SIG-M5 treated with dmso at 0.1 percent for 504 hours (cell line): ENCODE measurements around the gene FGD6.
"Not testable (repeated sequence)": the region's sequence is repeated elsewhere in the genome, so short reads cannot be mapped to it uniquely, and the experiment has no call there.

ENCODE experiments used
- DNase-seq: peaks from one replicate; lab custom pipeline; 2025; ENCODE audit not compliant: unreplicated experiment; lab: John Stamatoyannopoulos, UW

FGD6 gene

DNA sequence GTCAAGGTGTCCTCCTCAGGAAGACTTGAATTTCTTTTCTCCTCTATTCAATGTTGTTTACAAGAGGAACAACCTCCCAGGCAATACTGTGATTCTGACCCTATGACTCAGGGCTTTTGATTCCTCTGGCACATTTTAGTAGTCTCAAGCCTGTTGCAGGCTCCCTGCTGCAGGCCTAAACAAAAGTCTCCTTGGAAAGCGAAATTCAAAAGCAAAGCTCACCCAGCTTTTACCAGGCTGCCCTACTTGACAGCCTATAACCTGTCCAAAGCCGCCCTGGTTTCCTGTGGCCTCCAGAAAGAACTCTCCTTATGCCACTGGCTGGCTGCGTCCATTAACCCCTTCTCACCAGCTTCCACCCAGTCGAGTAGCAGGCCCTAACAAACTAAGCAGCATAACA lies 11.6 kb downstream of the FGD6 start:
- DNase-seq: no peak

DNA sequence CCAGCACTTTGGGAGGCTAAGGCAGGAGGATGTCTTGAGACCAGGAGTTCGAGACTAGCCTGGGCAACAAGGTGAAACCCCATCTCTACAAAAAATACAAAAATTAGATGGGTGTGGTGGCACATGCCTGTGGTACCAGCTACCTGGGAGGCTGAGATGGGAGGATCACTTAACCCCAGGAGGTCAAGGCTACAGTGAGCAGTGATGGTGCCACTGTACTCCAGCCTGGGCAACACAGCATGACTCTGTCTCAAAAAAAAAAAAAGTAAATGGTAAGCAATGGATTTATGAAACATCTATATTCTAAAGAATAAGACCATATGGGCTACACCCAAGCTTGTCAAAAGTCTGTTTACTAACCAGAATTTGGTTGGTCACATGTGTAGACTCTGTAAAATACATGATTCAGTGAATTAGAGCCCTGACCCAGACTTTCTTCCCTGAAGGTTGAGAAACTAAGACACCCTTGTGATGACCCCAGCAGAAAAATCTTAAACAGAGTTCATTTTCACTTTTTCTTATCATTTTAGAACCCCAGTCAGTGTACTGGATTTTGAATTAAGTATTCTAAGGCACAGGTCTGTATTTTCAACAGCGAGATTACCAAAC lies 12.1 kb downstream of the FGD6 start:
- no peak for DNase-seq

DNA sequence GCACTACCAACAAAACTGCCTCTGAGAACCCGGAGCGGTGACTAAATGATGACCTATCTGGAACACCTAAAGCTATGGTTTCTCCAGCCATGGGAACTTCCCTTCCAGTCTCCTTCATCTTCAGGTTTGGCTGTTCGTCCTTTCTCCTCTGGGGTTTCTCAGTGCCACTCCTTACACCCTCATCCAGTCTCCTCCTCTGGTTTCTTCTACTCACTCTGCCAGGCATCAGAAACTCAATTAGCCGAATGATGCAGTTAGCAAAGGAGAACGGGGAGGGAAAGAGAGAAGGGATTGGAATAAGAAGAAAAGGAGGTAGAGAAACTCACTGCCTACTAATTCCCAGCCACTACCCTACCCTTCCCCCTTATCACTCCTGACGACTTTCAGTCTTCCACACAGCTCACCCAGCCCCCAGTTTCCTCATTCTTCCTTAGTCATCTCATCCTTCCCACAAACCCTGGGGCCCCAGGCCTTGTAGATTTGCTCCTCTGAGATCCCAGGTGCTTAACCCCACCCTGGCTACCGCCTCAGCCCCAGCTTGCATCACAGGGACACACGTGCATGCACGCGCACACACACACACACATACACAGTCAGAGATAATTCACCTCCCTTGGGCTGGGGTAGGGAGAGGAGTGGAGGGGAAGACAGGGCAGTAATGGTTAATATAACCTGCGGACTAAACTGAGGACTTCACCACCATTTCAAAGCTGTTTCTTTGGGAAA lies 13.0 kb downstream of the FGD6 start:
- DNase-seq: peak; percentile 35

DNA sequence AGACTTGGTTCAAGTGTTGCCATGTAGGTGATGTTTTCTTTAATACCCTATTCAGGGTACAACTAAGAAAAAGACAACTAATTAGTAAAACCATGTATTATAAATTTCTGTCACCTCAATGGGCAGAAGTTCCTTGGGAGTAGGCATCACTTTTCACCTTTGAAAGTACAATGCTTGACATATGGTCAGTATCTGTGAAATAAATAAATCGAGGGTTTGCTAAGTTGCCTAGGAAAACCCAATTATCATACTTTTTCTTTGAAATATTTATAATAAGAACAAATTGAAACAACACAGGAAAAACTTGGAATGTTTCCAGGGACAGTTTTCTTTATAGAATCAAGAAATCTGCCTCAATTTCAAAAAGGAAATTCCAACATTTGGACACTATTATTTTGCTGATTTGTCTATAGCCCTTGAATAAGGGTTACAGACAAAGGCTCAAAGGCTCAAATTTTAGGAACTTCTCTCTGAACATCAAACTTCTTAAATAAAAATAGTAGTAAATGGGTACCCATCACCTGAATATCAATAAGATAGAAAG lies 13.7 kb downstream of the FGD6 start:
- no peak for DNase-seq

DNA sequence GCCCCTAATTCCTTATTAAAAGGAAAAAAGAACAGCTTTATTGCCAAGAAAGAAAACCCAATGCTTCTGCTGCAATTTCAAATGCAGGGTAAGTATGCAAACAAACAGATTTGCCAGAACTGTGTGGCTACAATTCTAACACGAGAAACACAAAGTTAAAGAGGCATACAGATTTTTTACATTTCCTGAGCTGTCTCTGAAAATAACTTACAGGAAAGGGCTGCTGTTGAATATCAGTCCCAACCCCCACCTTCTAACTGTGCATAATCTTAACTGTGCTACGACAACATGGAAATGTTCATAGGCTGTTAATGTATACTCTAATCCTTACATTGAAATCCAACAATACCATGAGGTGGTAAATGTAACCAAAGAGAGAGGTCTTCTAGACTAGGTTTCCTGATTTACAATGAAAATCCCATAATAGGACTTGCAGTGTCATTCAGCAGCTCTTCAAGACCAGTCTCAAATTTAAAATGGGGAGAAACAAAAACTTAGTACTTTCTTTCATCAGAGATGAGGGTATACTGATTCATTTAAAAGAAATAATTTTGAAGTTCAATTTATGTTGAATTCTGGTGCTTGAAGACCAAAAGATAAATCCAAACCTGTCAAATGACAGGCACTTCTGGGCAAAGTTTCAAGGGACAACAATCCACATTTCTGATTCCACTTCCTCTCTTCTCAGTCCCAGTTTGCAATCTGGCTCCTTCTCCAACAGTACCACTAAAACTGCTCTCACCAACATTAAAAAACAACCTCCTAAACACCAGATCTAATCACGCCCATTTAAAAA lies 14.4 kb downstream of the FGD6 start:
- no peak for DNase-seq

DNA sequence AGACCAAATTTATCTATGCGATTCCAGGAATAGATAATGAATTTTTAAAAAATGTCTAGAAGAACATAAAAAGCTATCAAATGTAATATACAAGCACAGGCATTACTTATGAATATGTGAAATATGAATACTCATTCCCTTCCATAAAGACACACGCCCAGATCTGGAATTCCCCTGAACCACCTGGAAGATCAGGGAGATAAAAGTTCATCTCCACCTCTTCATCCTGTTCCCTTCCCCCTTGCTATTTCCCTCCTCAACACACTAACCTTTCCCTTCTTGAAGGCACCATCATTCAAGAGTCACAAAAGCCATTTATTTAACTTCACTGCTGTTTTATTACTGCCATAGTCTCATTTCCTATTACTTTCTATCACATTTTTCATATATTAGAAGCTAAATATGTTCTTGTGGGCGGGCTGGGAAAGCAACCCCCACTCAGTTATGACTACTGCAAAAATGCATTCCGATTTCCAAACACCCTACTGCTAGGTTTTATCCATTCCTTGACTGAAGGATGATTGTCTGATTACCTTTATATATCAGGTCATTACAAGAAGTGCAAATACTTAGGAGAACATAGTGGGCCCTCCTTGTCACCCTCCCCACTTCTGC lies 16.1 kb downstream of the FGD6 start:
- DNase-seq: no peak

DNA sequence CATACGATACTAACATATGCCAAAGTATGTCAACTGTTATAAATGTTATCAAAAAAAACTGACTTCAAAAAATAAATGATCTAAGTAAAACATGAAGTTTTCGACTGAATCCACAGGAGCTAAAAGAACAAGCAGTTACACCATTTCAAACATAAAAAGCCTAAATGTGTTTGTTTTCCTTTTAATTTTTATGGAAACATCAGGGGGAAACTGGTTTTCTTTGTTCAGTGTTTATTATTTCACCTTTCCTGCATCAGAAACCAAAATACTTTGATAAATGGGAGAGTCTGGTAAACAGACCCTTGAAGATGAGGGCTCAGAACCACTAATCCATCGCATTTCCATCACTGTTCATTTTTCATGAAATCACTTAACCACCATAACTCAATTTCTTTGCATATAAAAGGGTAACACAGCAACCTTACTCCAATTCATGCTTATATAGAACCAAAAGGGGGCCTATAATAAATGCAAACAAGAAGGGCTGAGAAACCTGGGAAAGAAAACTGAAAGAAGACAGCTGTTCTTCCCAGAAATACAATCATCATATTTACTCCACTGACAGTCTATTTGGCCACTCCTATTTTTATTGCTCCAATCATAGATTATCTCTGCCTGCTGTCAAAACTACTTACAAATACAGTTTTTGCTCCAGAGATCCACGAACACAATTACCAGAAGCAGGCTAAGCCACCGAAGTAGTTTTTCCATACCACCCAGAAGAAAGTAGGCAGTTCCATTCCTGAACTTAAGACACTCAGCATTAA lies 17.0 kb downstream of the FGD6 start:
- no peak for DNase-seq

DNA sequence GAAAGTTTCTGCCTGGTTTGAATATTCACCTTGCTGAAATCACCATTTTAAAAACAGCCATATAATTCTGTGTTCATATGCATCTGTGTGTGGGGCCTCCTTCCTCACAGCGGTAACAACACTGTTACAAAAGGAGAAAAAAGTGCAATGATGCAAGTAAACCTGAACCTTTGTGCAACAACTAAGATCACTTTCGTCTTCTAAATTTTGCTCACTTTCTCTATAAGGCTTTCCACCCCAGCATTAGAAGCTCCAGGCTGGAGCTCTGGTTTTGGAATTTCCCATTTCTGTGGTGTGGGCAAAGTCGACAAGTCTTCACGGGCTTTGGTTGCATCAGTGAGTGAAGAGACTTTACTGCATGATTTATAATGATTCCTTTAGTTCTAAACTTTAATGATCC lies 18.4 kb downstream of the FGD6 start:
- no peak for DNase-seq

DNA sequence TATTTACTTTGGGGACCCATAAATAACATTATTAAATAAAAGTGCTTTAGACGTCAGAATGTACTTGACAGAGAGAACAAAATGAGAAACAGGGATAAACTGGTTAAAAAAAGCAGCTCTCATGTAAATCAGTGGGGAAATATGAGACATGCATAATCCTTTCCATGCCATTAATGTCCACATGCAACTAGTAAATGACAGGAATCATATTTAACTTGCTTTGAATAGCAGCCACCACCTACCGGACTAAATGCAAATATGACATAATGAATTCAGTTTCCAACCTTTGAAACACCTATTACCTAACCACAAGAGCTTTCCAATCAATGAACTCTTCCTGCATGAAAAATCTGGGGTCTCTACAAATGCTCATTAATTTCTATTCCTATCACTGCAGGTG lies 19.6 kb downstream of the FGD6 start:
- no peak for DNase-seq

DNA sequence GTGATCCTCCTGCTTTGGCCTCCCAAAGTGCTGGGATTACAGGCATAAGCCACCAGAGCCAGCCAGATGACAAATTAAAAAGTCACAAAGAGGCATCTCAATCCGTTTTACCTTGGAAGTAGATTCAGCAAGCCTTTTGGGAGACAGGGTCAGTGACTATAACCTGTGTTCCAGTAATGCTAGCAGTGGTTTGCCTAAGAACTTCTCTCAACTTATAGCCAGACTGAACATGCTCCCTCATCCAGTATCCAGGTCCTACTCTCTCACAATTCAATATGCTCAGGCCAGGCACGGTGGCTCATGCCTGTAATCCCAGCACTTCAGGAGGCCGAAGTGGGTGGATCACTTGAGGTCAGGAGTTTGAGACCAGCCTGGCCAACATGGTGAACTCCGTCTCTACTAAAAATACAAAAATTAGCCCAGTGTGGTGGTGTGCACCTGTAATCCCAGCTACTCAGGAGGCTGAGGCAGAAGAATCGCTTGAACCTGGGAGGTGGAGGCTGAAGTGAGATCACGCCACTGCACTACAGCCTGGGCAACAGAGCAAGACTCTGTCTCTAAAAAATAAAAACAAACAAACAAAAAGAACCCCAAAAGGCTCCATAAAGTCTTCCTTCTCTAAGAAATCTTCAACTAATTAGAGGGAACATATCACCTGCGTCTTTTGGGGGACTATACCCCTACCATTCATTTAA lies 20.2 kb downstream of the FGD6 start:
- not testable (repeated sequence) for DNase-seq

DNA sequence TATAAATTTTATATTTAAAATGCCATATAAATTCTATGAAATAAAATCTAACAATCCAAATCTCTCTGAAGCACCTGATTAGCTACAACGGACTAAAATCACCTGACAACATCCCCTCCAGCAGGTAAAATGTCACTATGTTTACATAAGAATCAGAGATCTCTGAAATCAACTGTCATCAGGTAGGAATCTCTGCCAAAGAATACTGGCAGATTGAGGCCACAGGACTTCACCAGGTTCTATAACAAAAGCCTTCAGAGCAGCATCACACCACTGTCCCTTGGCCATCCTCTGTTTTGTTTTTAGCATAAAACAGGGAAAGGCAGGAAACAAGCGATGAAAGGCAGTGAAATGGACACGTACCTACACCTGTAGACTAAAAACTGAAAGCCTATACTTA lies 22.1 kb downstream of the FGD6 start:
- DNase-seq: no peak

DNA sequence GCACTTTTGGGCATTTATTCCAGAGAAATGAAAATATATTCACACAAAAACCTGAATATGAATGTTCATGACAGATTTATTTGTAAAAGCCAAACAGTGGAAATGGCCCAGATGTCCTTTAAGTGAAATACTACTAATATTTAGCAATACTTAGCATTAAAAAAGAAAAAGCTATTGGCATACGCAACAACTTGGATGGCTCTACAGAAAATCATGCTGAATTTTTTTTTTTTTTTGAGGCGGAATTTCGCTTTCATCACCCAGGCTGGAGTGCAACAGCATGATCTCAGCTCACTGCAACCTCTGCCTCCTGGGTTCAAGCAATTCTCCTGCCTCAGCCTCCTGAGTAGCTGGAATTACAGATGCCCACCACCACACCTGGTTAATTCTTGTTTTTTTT lies 24.1 kb downstream of the FGD6 start:
- no peak for DNase-seq

DNA sequence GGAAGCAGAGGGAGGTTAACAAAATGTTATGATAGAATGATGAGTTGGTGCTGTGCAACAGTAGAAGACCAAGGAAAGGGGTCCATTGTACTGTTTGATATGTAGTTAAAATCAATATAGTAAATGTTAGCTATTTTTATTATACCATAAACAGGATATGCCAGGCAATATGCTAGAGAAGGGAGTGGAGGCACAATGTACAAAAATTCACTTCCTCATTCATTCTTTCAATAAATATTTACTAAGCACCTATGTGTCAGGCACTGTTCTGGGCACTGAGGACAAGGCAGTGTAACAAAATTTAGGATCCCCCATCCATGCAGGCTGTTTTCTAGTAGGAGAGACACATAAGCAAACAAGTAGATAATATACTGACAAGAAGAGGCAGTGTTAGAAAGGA lies 25.0 kb downstream of the FGD6 start:
- DNase-seq: no peak

DNA sequence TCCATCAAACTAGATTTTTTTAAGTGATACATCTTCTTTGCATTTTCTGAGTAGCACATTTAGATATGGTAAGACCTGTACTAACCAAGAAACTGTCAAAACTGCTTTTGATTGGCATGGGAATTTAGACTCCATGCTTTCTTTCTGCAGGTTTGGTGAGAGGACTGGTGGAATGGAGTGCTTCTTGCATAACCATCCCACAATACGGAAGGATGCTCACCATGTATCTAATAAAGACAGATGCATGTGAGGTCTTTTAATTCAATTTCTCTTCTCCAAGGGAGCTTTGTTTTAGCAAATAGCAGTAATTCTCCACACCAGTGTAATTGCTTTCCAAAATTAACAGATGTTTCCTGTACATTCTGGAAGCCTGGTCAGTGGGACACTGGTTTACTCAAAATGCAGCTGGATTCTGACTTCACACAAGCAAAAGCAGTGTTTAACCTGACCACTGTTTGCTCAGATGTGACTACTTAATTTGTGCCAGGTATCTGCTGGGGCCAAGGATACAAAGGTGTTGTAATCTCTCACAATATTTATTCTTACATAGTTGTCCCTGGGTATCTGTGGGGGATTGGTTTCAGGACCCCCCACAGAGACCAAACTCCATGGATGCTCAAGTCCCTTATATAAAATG lies 26.1 kb downstream of the FGD6 start:
- DNase-seq: no peak

DNA sequence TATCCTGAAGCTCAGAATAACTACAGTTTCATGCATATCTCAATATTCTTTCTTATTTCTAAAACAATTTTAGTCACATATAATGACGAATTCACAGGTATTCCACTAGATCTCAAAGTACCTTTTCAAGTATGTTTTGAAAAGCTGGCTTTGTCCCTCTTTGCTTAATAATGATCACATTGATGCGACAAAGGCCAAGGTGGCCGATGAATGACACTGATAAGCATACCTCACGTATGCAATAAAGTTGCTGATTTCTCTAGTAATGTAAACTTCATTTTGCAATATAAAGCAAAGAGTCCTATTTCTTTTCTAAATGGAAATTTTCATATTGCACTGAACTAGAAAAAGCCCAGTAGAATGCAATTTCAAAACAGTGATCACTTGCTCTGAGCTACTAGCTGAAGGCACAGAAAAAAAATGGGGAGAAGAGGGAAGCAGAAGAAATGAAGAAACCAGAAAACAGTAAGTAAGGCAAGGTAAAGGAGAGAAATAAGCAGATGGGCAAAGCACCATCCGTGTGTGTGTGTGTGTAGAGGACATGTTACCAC lies 29.3 kb downstream of the FGD6 start:
- DNase-seq: no peak

DNA sequence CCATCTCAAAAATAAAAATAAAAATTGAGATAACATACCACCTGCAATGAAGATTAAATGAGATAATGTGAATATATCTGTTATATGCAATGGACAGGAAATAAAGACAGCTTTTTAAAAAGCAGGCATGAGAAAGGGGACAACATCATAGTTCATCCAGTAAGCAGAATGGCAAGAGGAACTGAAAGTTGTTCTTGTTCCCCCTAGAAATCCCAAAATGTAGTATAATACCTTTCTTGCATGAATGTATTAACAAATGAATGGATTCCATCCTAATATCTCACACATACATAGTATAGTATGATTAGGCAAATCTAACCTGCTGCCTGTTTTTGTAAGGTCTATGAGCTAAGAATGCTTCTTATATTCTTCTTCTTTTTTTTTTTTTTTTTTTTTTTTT lies 31.4 kb downstream of the FGD6 start:
- no peak for DNase-seq

DNA sequence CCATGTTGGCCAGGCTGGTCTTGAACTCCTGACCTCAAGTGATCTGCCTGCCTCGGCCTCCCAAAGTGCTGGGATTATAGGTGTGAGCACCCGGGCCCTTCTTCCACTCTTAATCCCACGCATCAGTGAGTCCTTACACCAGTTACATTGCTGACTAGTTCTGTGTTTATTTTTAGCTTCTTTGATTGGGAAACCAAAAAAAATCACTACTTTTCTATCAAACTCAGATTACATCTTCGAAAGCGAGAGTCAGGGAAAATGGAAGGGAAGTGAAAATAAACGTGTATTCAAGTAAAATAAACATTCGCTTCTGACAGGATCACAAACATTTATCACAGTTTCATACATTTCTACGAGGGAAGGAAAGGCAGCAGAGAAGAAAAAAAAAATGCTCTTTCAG lies 32.2 kb downstream of the FGD6 start:
- DNase-seq: no peak

DNA sequence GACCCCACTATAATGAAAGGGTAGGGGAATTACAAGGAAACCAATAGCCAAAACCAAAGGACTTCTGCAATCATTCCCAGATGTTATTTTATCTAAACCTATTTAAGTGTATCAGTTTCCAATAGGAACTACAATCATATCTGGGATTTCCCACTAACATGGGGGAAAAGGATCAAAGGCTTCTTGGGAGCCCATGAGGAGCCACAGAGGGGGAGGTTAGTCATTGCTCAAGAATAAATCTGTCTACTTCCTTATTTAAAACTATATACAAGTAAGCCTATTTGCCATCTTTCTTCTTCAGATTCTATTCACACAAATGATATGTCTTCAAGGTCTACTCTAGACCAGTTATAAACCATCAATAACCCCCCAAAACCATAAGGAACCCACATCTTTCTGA lies 33.1 kb downstream of the FGD6 start:
- DNase-seq: no peak

DNA sequence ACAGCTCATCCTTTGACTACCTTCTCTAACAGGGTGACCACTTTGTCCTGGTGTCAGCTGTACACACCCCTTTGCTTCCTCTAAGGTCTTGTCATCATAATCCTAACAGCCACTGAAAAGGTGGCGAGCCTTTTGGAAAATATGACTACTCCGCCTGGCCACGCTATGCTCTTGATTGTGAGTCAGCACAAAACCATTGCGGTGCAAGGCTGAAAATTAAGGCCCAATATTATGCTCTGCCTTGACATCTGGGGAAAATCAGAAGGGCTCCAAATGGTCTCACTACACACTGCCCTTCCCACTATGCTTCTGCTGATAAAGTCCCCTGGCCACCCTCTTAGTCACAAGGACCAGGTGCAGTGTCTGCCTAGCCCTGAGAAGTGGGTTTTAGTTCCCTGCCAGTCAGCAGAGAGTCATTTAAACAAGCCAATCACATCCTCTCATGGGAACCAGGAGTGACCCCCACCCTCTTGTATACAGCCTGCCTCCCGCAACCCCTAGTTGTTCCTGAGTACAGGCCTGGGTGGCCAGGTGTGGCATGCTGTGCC lies 34.3 kb downstream of the FGD6 start:
- no peak for DNase-seq
